Measurements from ENCODE around the gene AUTS2.

AUTS2 gene

DNA sequence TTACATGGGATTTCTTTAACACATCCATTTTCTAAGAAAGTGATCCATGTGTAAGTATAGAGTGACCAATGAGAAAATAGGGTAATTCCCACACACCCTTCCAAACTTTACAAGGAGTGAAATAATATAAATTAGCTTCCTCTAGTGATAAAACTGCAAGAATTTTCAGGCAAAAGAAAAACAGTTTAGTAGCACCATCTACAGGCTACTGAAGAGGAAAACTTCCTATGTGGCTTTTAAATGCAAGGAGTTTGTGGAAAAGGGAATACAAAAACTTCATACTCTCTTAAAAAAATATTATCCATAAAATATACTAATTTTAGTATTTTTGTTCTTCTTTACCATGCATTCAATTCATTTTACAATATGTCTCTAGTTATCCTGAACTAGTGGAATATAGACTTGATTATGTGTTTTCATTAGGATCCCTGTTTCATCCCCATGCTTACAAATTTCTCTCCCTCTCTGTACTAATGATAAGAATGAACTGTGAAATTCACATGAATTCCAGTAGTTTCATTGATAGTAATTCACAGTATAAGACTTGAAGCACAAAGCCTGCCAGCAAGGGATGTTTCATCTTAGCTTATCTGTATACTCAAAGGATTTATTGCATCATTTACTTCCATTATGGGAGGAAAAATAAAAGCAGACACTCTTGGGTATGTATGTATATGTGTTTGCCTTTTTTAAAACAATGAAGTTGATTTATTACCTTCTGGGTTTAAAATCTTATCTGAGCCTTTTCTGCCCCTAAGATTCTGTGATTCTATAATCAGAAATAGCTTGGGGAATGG is 442.9 kb downstream of the AUTS2 start:
- no peak overlapping the region for H3K4me3 ChIP-seq (ENCODE audit: low read depth in 1 of 2, low read length in 2 of 2)
- no peaks in the 10 kb centered on the region for H3K36me3 ChIP-seq (ENCODE audit: control insufficient read depth in 1 of 2, insufficient read depth in 2 of 2, low read length in 2 of 2)
- H3K27ac ChIP-seq (ENCODE audit: low read length): no peak overlapping the region
- no peaks in the 10 kb centered on the region for H3K27me3 ChIP-seq (ENCODE audit: low read depth, low read length)
- H3K4me1 ChIP-seq (ENCODE audit: control insufficient read depth in 1 of 2, insufficient read depth in 2 of 2, low read length in 2 of 2): peaks cover 0 to 17% of the 10 kb centered on the region in 2 donors
- H3K9me3 ChIP-seq (ENCODE audit: control insufficient read depth in 1 of 2, low read length in 2 of 2): no peaks in the 10 kb centered on the region

DNA sequence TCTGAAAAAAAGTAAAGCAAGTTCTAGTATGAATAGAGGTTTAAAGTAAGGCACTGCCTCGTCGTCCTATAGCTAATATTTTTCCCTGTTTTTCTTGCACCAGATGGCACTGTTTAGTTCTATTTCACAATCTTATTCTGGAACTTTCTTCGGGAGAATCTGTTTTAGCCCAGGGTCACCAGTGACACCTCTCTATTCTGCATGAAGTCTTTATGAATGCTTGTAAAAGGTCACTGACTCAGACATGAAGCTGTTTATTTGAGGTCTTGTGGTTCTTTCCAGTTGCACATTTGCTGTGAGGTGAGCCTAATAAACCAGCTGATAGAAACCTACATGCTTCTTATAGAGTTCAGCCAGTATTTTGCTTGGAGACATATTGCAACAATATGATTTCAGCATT is 444.3 kb downstream of the AUTS2 start:
- Histone ChIP-seq H3K4me3 (ENCODE audit: low read depth in 1 of 2, low read length in 2 of 2) (no peak overlapping the region), H3K27me3 (ENCODE audit: low read depth, low read length) (no peaks in the 10 kb centered on the region), H3K36me3 (ENCODE audit: control insufficient read depth in 1 of 2, insufficient read depth in 2 of 2, low read length in 2 of 2) (no peaks in the 10 kb centered on the region), H3K4me1 (ENCODE audit: control insufficient read depth in 1 of 2, insufficient read depth in 2 of 2, low read length in 2 of 2) (peaks cover 0 to 17% of the 10 kb centered on the region in 2 donors), H3K27ac (ENCODE audit: low read length) (no peak overlapping the region), H3K9me3 (ENCODE audit: control insufficient read depth in 1 of 2, low read length in 2 of 2) (no peaks in the 10 kb centered on the region)

DNA sequence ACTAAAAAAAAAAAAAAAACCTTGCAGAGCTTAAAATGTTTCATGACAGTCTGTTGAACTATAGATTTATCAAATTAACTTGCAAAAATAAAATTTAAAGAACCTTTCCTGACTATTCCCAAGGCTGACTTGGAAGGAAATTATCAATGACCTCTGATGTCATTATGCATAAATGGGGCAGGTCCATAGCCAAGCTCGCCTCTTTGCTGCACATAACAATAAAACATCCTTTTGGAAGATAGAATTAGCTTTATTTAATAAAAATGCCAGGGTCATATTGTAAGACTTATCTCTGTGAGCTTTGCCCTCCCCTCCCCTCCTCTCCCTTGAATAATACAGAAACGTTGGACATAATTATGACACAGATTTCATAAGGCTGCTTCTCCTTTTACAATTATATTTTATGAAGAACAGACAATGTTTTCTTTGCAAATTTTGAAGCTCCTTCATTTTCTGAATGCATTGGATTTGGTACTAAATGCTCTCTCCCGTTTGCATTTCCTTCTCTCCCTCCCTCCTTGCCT is 444.8 kb downstream of the AUTS2 start:
- Histone ChIP-seq H3K4me3 (ENCODE audit: low read depth in 1 of 2, low read length in 2 of 2) (no peak overlapping the region), H3K27ac (ENCODE audit: low read length) (no peak overlapping the region), H3K4me1 (ENCODE audit: control insufficient read depth in 1 of 2, insufficient read depth in 2 of 2, low read length in 2 of 2) (peaks cover 0 to 17% of the 10 kb centered on the region in 2 donors), H3K27me3 (ENCODE audit: low read depth, low read length) (no peaks in the 10 kb centered on the region), H3K9me3 (ENCODE audit: control insufficient read depth in 1 of 2, low read length in 2 of 2) (no peaks in the 10 kb centered on the region), H3K36me3 (ENCODE audit: control insufficient read depth in 1 of 2, insufficient read depth in 2 of 2, low read length in 2 of 2) (no peaks in the 10 kb centered on the region)

DNA sequence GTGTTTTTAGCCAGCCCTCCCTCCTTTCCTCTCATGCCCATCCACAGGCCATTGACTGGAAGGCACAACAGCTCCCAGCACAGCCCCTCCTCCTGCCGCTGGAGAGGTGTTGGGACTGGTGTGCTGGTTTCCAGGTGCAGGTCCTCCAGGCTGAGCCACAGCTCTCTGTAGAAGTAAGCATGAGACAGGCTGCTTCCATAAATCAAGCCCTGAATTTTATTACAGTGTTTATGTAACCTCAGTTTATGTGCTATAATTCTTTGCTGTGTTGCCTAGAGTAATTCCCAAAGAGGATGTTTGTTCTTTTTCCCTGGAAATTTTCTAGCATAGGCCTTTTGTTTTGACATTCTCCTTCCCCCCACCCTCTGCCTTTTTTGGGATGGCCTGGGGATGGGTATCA is 445.8 kb downstream of the AUTS2 start:
- Histone ChIP-seq H3K27ac (ENCODE audit: low read length) (no peak overlapping the region), H3K9me3 (ENCODE audit: control insufficient read depth in 1 of 2, low read length in 2 of 2) (no peaks in the 10 kb centered on the region), H3K4me1 (ENCODE audit: control insufficient read depth in 1 of 2, insufficient read depth in 2 of 2, low read length in 2 of 2) (peaks cover 0 to 17% of the 10 kb centered on the region in 2 donors), H3K36me3 (ENCODE audit: control insufficient read depth in 1 of 2, insufficient read depth in 2 of 2, low read length in 2 of 2) (no peaks in the 10 kb centered on the region), H3K27me3 (ENCODE audit: low read depth, low read length) (no peaks in the 10 kb centered on the region), H3K4me3 (ENCODE audit: low read depth in 1 of 2, low read length in 2 of 2) (no peak overlapping the region)

DNA sequence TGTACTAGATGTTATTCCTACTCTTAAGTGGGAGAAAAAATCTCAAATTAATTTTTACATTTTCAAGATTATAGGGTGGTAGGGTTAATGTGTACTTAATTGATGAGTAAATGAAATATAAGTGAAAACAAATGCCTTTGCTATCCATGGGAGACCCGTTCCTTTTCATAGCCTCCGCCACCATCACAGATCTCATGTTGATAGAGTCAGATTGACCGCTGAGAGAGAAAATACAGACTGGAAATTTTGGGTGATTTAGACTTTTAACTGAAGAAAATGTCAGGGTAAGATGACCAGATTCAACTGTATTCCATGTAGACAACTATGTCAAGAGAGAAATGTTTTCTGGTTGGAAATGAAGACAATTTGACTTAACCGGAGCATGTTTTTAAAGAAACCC is 446.2 kb downstream of the AUTS2 start:
- Histone ChIP-seq H3K27ac (ENCODE audit: low read length) (no peak overlapping the region), H3K4me1 (ENCODE audit: control insufficient read depth in 1 of 2, insufficient read depth in 2 of 2, low read length in 2 of 2) (peaks cover 0 to 17% of the 10 kb centered on the region in 2 donors), H3K36me3 (ENCODE audit: control insufficient read depth in 1 of 2, insufficient read depth in 2 of 2, low read length in 2 of 2) (no peaks in the 10 kb centered on the region), H3K27me3 (ENCODE audit: low read depth, low read length) (no peaks in the 10 kb centered on the region), H3K9me3 (ENCODE audit: control insufficient read depth in 1 of 2, low read length in 2 of 2) (no peaks in the 10 kb centered on the region), H3K4me3 (ENCODE audit: low read depth in 1 of 2, low read length in 2 of 2) (no peak overlapping the region)

DNA sequence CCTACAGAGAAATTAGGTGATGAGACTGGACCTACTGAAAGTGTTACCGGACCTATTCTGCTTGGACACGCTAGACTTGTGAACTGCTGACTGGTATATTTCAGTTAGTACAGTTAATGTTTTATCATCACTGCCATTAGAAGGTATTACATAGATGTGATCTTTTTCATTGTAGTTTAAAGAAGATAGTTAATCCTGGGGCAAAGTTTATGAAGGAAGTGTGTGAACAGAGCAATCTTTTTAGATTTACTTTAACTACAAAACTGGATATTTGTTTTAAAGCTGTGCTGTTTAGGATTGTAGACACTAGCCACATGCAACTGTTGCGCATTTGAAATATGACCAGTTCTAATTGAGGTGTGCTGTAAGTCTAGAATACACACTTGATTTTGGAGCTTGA is 446.7 kb downstream of the AUTS2 start:
- Histone ChIP-seq H3K4me1 (ENCODE audit: control insufficient read depth in 1 of 2, insufficient read depth in 2 of 2, low read length in 2 of 2) (peaks cover 0 to 17% of the 10 kb centered on the region in 2 donors), H3K9me3 (ENCODE audit: control insufficient read depth in 1 of 2, low read length in 2 of 2) (no peaks in the 10 kb centered on the region), H3K27ac (ENCODE audit: low read length) (no peak overlapping the region), H3K36me3 (ENCODE audit: control insufficient read depth in 1 of 2, insufficient read depth in 2 of 2, low read length in 2 of 2) (no peaks in the 10 kb centered on the region), H3K27me3 (ENCODE audit: low read depth, low read length) (no peaks in the 10 kb centered on the region), H3K4me3 (ENCODE audit: low read depth in 1 of 2, low read length in 2 of 2) (no peak overlapping the region)

DNA sequence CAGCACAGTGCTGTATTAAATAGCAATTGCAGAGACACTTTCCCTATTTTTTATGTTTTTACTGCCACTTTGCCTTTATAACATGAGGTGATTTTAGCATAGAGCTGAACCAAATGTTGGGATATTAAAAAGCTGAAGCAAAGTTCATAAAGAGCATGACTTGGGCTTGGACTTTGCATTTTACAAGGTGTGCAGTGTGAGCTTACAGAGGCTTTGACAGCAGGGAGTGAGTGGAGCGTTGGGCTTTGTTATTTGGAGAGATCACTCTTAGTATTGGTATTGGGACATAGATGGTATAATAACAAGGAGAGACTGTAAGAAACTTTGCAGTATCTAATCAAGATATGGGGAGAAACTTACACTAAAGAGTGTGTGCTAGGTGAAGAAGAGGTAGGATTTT is 449.1 kb downstream of the AUTS2 start:
- H3K4me3 ChIP-seq (ENCODE audit: low read depth in 1 of 2, low read length in 2 of 2): no peak overlapping the region
- H3K4me1 ChIP-seq (ENCODE audit: control insufficient read depth in 1 of 2, insufficient read depth in 2 of 2, low read length in 2 of 2): peaks cover 0 to 19% of the 10 kb centered on the region in 2 donors
- no peak overlapping the region for H3K27ac ChIP-seq (ENCODE audit: low read length)
- no peaks in the 10 kb centered on the region for H3K27me3 ChIP-seq (ENCODE audit: low read depth, low read length)
- H3K36me3 ChIP-seq (ENCODE audit: control insufficient read depth in 1 of 2, insufficient read depth in 2 of 2, low read length in 2 of 2): no peaks in the 10 kb centered on the region
- H3K9me3 ChIP-seq (ENCODE audit: control insufficient read depth in 1 of 2, low read length in 2 of 2): no peaks in the 10 kb centered on the region

DNA sequence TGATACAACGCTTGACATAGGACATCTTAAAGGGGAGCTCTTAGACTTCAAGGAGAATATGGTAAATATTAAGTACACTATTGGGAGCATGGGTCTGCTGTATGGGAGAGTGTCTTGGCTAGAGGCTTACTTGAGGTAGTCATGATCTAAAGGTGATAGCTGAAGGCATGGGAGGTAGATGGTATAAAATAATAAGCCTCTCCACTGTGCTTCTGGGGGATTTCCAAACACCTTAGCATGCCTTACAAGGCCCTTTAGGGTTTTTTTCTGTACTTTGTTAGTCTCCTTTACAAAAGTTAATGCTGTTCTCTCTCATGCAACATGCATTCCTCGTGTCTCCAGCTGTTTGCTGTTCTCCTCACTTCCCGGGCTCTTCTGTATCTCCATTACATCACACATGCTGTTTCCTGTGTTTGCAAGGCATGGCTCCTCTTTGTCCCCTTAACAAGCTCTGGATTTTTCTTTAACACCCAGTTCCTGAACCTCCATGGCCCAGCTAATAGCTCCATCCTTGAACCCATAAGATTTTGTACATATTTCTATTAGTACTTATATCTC is 449.7 kb downstream of the AUTS2 start:
- Histone ChIP-seq H3K4me1 (ENCODE audit: control insufficient read depth in 1 of 2, insufficient read depth in 2 of 2, low read length in 2 of 2) (peaks cover 0 to 19% of the 10 kb centered on the region in 2 donors), H3K4me3 (ENCODE audit: low read depth in 1 of 2, low read length in 2 of 2) (no peak overlapping the region), H3K9me3 (ENCODE audit: control insufficient read depth in 1 of 2, low read length in 2 of 2) (no peaks in the 10 kb centered on the region), H3K27me3 (ENCODE audit: low read depth, low read length) (no peaks in the 10 kb centered on the region), H3K36me3 (ENCODE audit: control insufficient read depth in 1 of 2, insufficient read depth in 2 of 2, low read length in 2 of 2) (no peaks in the 10 kb centered on the region), H3K27ac (ENCODE audit: low read length) (no peak overlapping the region)

DNA sequence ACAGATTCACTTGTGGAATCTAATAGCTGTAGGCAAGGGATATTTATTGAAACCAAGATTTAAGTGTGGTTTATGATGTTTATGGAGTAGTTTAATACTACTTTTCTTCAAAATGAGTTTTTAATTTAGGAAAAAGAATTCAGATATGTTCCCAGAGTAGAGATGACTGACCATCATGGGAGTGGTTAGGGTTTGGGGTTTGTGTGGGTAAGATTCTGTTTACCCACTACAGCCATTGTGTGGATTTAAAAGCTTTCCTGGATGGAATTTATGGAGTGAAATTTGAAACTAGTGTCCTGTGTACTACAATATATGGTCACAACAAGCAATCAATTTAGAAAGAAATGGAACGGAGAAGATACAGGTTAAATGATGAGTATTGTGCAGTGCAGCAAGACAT is 453.5 kb downstream of the AUTS2 start:
- Histone ChIP-seq H3K27me3 (ENCODE audit: low read depth, low read length) (no peaks in the 10 kb centered on the region), H3K36me3 (ENCODE audit: control insufficient read depth in 1 of 2, insufficient read depth in 2 of 2, low read length in 2 of 2) (no peaks in the 10 kb centered on the region), H3K4me1 (ENCODE audit: control insufficient read depth in 1 of 2, insufficient read depth in 2 of 2, low read length in 2 of 2) (peaks cover 0 to 15% of the 10 kb centered on the region in 2 donors), H3K9me3 (ENCODE audit: control insufficient read depth in 1 of 2, low read length in 2 of 2) (no peaks in the 10 kb centered on the region), H3K4me3 (ENCODE audit: low read depth in 1 of 2, low read length in 2 of 2) (no peak overlapping the region), H3K27ac (ENCODE audit: low read length) (no peak overlapping the region)

DNA sequence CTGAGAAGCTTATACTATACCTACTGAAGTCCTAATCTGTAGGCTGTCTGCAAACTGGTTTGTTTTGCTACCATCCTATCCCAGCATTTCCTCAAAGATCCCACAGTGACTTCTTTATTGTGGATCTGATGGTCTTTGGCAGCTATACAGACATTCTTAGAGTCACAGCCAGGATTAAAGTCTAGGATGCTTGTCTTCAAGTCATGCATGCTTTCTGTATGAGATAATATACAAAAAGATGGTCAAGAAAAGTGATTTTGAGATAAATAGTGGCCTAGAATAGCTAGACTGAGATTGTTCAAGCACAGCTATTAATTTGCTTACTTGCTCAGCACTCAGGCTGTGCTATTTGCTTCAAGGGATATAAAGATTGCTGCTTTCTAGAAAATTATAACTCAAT is 454.4 kb downstream of the AUTS2 start:
- no peak overlapping the region for H3K27ac ChIP-seq (ENCODE audit: low read length)
- peaks cover 0 to 15% of the 10 kb centered on the region in 2 donors for H3K4me1 ChIP-seq (ENCODE audit: control insufficient read depth in 1 of 2, insufficient read depth in 2 of 2, low read length in 2 of 2)
- H3K9me3 ChIP-seq (ENCODE audit: control insufficient read depth in 1 of 2, low read length in 2 of 2): no peaks in the 10 kb centered on the region
- H3K36me3 ChIP-seq (ENCODE audit: control insufficient read depth in 1 of 2, insufficient read depth in 2 of 2, low read length in 2 of 2): no peaks in the 10 kb centered on the region
- no peak overlapping the region for H3K4me3 ChIP-seq (ENCODE audit: low read depth in 1 of 2, low read length in 2 of 2)
- H3K27me3 ChIP-seq (ENCODE audit: low read depth, low read length): no peaks in the 10 kb centered on the region

DNA sequence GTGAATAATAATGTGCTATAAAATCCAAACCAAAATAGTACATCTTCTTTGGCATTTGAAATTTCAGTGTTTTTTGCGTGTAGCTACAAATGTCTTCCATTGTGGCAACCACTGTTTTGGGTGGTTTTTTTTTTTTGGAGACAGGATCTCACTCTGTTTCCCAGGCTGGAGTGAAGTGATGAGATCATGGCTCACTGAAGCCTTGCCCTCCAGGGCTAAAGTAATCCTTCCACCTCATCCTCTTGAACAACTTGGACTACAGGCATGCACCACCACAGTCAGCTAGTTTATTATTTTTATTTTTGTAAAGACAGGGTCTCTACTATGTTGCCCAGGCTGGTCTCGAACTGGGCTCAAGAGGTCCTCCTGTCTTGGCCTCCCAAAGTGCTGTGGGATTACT is 455.1 kb downstream of the AUTS2 start:
- peaks cover 0 to 15% of the 10 kb centered on the region in 2 donors for H3K4me1 ChIP-seq (ENCODE audit: control insufficient read depth in 1 of 2, insufficient read depth in 2 of 2, low read length in 2 of 2)
- H3K9me3 ChIP-seq (ENCODE audit: control insufficient read depth in 1 of 2, low read length in 2 of 2): no peaks in the 10 kb centered on the region
- H3K4me3 ChIP-seq (ENCODE audit: low read depth in 1 of 2, low read length in 2 of 2): no peak overlapping the region
- no peaks in the 10 kb centered on the region for H3K27me3 ChIP-seq (ENCODE audit: low read depth, low read length)
- H3K27ac ChIP-seq (ENCODE audit: low read length): no peak overlapping the region
- no peaks in the 10 kb centered on the region for H3K36me3 ChIP-seq (ENCODE audit: control insufficient read depth in 1 of 2, insufficient read depth in 2 of 2, low read length in 2 of 2)

Measured in muscle layer of duodenum (tissue), 2 donors.